ENCODE measurements around the gene PFKFB3.
"Not testable (repeated sequence)": the region's sequence is repeated elsewhere in the genome, so short reads cannot be mapped to it uniquely, and the experiment has no call there.

Gene PFKFB3

DNA sequence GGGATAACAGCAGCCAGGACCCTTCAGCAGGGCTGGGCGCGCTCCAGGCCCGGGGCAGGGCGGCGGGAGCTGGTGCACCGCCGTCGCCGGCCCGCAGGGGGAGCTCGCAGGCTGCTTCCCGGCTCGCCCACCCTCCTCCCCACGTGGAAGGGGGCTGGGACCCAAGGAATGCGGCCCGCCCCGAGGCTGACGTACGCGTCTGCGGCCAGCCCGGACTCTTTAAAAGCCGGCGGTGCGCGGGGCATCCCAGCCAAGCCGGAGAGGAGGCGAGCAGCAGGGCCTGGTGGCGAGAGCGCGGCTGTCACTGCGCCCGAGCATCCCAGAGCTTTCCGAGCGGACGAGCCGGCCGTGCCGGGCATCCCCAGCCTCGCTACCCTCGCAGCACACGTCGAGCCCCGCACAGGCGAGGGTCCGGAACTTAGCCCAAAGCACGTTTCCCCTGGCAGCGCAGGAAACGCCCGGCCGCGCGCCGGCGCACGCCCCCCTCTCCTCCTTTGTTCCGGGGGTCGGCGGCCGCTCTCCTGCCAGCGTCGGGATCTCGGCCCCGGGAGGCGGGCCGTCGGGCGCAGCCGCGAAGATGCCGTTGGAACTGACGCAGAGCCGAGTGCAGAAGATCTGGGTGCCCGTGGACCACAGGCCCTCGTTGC lies at the start of gene PFKFB3:
PFKFB3 (plus strand) TSS at position 249 of the 647 bp plus-strand sequence; CDS start at position 578, 329 bp downstream.
- peak; percentile 96 for DNase-seq

DNA sequence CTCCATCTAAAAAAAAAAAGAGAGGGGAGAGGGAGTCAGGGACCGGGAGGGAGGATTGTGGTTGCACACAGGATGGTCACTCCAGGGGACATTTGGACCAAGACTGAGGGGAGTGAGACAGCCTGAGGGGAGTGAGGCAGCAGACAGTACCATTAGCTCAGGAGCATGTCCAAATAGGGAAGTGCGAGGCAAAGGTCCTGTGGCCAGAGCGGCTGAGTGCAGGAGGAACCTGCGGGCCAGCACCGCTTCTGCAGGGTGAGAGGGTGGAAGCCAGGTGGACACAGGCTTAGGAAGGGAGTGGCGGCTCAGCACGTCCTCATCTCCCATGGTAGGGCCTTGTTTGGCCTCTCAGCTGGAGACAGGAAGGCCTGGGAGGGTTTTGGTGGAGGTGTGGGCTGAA lies 48.9 kb upstream of the PFKFB3 start:
- no peak for DNase-seq

DNA sequence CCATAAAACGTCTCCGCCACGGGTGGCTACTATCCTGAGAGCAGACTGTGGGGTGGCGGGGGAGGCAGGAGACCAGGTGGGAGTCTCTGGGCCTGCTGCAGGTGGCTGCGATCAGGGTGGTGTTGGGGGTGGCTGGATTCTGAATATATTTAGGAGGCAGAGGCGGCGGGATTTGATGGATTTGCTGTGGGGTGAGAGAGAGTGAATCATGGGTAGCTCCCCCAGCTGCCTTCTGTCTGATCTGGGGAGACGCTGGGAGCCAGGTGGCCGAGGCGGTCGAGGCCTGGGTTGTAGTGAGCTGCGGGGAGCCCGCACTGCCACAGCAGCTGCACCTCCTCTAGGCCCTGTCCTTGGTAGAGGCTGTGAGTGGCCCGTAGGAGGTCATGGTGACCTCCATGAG lies 48.2 kb upstream of the PFKFB3 start:
- no peak for DNase-seq

DNA sequence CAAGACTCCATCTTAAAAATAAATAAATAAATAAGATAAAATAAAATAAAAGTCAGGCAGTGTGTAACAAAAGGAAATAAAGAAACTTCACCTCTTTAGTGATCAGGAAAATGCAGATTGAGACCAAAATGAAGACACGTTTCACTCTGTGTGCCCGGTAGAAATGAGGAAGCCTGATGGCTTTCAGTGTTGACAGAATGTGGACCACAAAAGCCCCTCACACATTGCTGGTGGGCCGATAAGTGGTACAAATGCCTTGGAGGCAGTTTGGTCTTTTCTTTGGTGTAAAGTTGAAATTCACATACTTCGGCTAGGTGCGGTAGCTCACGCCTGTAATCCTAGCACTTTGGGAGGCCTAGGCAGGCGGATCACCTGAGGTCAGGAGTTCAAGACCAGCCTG lies 44.5 kb upstream of the PFKFB3 start:
- DNase-seq = no peak

DNA sequence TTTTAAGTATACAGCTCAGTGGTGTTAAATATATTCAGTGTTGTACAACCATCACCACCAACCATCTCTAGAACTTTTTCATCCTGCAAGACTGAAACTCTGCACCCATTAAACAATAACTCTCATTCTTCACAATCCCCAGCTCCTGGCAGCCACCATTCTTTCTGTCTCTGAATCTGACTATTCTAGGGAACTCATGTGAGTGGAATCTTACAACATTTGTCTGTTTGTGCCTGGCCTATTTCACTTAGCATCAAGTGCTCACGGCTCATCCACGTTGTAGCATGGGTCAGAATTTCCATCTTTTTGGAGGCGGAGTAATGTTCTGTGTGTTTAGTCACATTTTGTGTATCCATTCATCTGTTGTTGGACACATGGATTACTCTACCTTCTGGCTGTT lies 40.8 kb upstream of the PFKFB3 start:
- DNase-seq = no peak

DNA sequence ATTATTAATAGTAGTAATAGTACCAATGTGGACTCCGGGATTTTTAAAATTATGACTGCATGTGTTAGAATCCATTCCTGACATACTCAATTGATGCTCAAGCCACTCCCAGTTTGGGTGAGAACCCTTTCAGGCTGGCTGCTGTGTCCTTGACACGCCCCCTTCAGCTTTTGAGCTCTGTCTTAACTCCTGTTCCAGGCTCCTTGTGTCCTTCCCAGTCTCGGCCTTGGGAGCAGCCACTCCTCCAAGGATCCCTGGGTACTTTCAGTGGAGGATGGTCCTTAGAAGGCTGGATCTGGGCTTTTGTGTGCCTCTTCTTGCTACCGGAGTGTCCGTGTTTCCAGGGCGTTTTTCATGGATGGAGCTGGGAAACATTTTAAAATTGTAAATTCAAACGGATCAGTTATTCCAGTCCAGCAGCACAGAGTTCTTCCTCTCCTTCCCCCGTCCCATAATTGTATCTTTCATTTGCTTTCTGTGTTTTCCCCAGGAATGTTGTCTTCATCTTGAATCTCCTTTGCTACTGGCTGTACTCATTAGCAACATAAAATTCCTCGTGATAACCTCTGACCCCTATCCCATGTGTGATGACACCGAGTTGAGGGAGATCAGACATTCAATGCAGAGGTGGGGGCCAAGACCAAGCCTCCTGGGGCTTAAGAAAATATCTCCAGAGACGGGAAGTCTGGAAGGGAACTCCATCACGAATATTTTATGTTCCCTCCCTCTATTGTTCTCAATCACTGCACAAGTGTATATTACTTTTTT lies 40.0 kb upstream of the PFKFB3 start:
- no peak for DNase-seq

DNA sequence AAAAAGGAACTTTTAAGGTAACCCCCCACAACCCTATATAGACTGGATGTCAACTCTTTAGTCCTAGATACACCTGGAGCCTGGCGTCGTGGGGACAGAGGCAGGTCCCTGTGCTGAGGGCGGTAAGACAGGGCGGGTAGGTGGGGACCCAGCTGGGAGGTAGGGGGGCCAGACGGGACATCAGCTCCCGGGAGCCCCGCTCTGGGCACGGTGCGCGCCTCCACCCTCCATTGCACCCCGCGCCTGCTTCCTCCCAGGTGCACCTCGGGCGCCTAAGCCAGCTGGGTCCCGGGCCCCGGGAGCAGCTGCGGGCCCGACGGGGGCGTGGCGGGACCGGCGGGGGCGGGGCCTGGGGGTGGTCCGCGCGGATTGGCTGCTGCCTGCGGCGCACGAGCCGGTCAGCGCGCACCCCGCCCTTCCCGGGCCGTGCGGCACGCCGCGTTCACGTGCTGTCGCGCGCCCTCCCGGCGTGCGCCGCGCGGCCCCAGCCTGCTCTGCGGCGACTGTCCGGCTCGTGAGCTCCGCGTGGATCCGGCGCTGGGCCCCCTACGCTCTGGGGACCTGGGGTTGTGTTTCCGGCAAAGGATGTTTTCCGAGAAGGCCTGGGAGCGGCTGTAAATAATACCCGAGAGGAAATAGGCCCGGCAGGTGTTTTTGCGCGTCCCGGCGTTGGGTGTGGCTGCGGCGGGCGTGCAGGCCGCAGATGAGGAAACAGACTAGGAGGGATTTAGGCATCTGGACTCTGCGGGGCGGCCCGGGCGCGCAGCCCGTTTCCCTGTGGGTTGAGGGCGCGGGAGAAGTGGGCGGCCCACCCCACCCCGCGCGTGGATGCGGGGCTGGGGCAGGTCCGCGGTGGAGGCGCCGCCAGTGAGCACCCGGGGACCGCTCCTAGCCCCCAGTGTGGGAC lies 39.1 kb upstream of the PFKFB3 start:
- DNase-seq = peak; percentile 94

DNA sequence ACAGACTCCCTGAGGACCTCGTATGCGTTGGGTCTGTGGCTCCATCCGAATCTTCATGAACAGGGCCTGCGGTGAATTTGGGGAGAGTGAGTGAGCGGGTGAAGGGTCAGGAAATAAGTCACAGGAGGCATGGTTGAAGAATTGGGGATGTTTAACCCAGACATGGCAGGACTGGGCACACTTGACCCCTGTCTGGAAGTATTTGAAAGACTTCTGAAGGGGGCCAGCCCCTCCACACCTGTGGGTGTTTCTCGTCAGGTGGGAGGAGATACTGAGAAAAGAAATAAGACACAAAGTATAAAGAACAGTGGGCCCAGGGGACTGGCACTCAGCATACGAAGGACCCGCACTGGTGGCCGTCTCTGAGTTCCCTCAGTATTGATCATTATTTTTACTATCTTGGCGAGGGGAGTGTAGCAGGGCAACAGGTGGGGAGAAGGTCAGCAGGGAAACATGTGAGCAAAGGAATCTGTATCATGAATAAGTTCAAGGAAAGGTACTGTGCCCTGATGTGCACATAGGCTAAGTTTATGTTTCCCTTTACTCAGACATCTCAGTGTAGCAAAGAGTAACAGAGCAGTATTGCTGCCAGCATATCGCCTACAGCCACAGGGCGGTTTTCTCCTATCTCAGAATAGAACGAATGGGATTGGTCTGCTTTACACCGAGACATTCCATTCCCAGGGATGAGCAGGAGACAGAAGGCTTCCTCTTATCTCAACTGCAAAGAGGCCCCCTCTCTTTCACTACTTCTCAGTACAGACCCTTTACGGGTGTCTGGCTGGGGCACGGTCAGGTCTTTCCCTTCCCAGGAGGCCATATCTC lies 38.2 kb upstream of the PFKFB3 start:
- no peak for DNase-seq

DNA sequence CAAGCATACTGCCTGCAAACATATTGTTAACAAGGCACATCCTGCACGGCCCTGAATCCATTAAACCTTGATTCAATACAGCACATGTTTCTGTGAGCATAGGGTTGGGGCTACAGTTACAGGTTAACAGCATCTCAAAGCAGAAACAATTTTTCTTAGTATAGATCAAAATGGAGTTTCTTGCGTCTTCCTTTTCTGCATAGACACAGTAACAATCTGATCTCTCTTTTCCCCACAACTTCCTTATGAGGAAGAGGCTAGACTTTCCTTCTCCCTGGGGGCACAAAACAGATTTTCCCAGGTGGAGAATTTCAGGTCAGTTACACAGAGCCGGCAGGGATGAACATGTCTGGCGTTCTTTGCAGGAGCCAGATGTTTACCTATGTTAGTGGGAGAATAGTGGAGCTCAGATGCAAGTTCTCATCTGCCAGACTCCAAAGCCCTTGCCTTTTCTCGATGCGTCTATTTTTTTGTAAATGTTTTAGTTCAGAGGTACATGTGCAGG lies 37.5 kb upstream of the PFKFB3 start:
- no peak for DNase-seq

DNA sequence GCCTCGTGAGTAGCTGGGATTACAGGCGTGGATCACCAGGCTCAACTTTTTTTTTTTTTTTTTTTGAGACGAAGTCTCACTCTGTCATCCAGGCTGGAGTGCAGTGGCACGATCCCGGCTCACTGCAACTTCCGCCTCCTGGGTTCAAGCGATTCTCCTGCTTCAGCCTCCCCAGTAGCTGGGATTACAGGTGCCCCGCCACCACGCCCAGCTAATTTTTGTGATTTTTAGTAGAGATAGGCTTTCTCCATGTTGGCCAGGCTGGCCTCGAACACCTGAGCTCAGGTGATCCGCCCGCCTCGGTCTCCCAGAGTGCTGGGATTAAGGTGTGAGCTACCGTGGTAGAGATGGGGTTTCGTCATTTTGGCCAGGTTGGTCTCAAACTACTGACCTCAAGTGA lies 36.8 kb upstream of the PFKFB3 start:
- DNase-seq = not testable (repeated sequence)

DNA sequence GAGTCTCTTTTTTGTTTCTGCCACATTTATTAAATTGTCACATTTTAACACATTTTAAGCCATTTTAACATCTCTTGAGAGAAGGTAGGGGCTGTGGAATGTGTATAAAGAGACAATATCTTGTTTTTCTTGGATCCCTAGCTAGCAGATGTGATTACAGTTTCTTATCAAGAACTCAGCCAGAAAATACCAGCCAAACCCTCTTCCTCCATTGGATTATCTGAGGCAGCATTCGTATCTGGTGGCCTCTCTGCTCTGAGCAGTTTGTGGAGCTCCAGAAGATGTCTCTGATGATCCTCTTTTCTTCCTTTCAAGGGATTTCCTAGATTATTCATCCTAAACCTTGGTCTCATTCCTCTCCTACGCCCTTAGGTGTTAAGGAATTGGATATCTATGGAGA lies 35.3 kb upstream of the PFKFB3 start:
- DNase-seq = no peak

DNA sequence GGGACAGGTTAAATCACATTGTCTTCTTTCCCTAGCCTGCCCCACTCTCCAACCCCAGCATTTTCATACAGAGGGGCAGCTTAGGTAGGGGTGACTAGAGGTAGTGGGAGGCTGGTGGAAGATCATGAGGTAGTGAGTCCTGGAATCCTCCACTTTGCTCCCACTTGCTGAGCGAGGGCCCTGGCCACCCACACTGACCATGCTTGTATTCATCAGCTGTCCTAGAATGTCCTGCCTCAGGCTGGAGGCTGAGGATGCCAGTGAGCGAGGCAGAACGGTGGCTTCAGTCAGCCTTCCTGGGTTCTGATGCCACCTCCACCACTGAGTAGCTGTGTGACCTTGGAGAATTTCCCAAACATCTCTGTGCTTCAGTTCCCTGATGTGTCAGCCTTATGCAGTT lies 34.6 kb upstream of the PFKFB3 start:
- DNase-seq = no peak

DNA sequence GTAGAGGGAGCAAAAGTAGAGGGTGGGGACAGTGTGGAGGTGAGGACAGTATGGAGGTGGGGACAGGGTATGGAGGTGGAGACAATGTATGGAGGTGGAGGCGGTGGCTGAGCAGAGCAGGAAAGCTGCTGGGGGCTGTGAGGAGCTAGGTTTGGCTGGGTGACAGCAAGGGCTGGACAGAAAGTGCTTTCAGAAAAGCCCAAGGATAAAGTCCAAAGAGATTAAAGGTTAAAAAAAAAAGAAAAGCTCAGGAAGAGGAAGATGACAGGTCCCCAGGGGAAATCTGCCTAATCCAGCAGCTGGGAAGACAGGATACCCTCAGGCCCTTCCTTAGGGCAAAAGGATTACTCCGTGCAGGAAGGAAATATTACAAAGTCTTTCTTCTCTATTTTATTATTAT lies 32.1 kb upstream of the PFKFB3 start:
- DNase-seq = no peak

DNA sequence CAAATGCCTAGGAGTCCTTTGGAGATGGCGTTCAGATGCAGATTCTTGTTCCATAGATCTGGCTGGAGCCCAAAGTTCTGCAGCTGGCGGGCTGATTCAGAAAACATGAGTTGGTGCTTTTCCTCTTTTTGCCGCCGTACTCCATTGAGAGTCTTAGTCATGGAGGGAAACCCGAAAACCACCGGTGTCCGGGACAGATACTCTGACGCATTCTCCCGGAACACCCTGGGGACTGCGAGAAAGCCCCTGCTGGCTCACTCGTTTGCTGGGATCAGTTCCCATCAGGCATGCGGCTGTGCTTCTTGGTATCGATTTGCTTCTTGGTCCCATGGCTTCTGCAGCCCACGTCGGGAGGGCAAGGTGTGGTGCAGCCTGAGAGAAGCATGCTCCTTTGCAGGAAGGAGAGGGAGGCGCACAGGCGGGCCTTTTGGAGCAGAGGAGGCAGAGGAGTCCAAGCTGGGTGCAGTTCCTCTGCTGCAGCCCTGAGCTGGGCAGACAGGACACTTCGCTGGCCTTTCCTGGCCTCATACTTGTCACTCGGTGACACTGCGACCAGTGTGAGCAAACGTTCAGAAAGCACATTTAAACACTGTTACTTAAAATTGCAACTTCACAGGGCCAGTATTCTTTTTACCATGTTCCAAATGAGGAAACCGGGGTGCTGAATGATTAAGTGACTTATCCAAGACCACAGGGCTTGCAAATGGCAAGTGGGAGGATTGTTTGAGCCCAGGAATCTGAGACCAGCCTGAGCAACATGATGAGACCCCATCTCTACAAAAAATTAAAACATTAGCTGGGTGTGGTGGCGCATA lies 30.6 kb upstream of the PFKFB3 start:
- DNase-seq = peak; percentile 69

DNA sequence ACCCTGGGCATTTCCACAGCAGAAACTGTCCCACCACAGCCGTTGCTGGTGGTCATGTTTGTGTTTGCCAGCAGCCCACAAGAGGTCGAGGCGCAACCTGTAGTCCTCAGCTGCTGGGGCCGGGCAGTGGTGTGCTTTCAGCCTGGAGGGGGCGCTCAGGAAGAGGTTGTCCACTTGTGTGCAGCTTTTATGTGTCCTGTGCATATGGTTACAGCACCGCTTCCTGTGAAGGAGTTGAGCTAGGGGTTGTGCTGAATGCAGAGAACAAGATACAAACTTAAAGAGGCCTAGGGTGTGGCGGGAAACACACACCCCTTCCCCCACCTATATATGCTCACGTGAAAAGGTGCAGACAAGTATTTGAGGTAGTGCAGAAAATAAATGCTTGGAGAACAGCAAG lies 29.5 kb upstream of the PFKFB3 start:
- no peak for DNase-seq

DNA sequence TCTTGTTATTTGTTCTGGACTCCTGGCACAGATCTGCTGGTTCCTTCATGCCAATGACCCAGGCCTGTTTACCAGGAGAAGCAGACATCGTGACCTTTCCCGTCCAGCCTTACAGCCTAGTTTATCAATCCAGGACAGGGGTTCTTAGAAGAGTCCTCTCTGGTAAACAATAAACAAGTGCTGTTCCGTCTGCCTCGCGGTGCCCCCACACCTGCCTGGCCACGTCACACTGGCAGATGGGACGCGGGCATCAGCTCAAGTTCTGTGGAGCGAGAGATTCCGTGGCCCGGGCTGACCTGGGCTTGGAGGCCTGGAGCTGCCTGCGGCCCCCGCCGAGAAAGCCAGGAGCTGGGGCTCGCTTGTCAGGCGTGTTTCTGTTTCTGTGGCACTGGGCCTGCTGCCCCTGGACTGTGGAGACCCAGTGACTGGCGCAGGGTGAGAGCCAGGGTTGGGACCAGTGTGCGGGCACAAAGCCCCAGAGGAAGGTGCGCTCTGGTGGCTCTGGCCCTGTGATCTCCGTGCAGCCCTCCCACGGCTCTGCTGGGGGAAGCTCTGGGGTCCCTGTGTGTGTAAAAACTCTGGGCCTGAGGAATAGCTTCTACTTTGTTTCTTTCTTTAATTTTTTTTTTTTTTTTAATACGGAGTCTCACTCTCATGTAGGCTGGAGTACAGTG lies 28.4 kb upstream of the PFKFB3 start:
- DNase-seq = no peak

DNA sequence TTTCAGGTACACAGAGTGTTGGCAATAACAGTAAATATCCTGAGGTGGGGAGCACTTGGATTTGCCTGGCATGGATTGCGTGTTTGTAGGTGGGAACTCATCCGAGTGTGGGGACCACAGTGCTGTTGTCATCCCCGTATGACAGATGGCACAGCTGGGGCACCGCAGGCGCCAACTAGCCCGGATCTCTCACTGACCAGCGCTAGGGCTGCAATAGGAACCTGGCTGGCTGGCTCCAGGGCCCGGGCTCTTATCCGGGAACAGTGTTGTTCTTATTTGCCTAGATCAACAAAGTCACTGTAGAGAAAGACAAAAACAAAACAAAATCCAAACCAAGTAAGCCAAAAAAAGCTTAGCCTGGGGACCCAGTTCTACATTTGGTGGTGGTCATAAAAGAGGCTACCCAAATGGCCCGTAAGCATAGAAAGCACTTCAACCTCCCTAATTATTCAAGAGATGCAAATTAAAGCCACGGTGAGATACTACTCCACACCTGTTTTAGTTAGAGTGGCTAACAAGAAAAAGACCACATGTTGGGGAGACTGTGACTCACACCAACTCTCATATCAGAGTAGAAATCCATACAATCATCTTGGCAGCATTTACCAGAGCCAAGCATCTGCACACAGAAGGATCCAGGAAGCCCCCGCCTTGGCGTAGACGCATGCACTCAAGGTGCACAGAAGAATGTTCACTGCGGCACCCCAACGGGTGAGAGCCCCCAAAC lies 27.2 kb upstream of the PFKFB3 start:
- no peak for DNase-seq

DNA sequence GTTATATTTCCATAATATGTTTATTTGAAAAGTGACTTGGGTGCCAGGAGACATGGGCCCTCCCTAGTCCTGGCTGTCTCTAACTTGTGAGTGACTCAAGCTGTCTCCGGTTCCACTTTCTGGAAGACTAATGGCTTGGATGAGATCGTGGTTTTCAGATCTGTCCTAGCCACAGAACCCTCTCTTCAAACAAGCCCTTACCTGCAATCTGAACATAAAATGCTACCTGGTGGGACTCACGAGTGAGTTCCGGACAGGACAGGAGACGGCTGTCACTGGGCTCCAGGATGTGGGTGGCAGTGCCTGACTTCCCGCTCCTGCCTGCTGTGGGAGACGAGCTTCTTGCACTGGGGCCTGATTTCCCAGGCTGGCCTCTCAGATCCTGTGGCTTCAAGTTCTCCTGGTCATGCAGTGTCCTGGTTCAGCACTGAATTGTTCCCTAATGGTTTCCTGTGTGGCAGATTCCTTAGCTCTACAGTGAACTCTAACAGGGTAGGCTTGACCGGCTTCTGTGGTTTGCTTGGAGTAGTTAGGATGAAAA lies 26.0 kb upstream of the PFKFB3 start:
- no peak for DNase-seq

DNA sequence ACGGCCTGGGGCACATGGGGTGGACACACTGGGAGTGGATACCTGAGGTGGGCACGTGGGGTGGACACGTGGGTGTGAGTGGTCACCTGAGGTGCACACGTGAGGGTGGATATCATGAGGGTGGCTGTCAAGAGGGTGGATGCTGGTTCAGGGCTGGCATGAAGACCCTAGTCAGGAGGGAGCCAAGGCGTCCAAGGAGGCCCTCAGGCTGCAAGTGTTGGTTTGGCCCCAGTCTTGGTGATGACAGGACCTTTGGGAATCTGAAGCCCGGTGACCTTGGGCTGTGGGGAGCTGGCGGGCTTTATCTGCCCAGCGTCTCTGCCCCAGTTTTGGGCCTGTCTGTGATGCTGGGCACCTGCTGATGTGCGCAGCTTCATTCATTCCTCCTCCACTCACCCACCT lies 24.9 kb upstream of the PFKFB3 start:
- DNase-seq = no peak

DNA sequence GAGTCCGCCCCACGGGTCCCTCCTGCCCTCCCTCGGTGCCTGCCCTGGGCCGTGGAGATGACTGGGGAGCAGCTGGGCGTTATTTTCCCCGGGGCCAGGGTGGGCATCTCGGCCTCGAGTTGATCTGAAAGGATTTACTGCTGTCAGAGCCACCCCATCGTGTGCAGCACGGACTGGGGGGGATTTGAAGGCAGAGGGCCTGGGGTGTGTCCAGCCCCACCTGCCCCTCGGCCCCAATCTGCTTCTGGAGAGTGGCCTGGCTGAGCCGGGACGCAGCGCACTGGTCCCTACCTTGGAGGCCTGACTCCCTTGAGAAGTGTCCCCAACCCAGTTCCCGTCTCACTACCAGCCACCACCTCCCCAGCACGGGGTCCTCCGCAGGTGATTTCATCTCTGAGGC lies 24.2 kb upstream of the PFKFB3 start:
- no peak for DNase-seq
